OCI-LY7 (cell line): ENCODE results near the gene ZMIZ1.

Experiments
- CTCF ChIP-seq: fragments of 200-600 bp; sonication (generic); conservative IDR thresholded peaks from 2 replicates; pipeline ENCODE4 v1.5.1; 2014; ENCODE audit warnings: mild to moderate bottlenecking, antibody characterized with exemption, low read length, moderate library complexity, mixed read lengths
- EZH2phosphoT487 ChIP-seq: fragments of 200-600 bp; sonication (generic); IDR thresholded peaks from 2 replicates; pipeline ENCODE4 v1.6.1; 2018; ENCODE audit warnings: low read depth, borderline replicate concordance, mild to moderate bottlenecking, mixed run types, antibody characterized with exemption, low read length, moderate library complexity, mixed read lengths

- TF ChIP-seq CTCF (no peak), EZH2phosphoT487 (no peak)
Observed at GRCh38 chr10:79137300-79137756, 68.6 kb downstream of the ZMIZ1 start.
